AG04449 (cell line): ENCODE data around the gene HEY2.

Source experiments
- CTCF ChIA-PET: fragments of 350-600 bp; formaldehyde crosslinking; extraction: SDS; loops from one replicate; lab custom pipeline; 2021; ENCODE audit warnings: antibody characterized with exemption; lab: Yijun Ruan, JAX
- POLR2A ChIA-PET: fragments of 400-600, 350-600 bp; formaldehyde crosslinking; extraction: SDS; loops from one replicate; lab custom pipeline; 2020; ENCODE audit warnings: antibody characterized with exemption, inconsistent platforms; lab: Yijun Ruan, JAX
- DNase-seq: peaks from one replicate; pipeline ENCODE4 v3.0.0-alpha.2; 2010; ENCODE audit warnings: low read depth, low spot score
- H3K4me3 ChIP-seq: 2 replicates; pipeline ENCODE4 v1.5.1; 2011; ENCODE audit warnings: low read depth, mild to moderate bottlenecking, control low read depth, low read length
- CTCF ChIP-seq: IDR thresholded peaks from one replicate; pipeline ENCODE4 v1.5.1; 2011; ENCODE audit warnings: mild to moderate bottlenecking, moderate library complexity, low read length, control low read depth, inconsistent platforms; ENCODE audit not compliant: insufficient read depth; ENCODE audit errors: missing control alignments

The HEY2 gene

GRCh38 chr6:125808060-125808459, 58.6 kb downstream of the HEY2 start:
- no peak for TF ChIP-seq CTCF
- no peak for DNase-seq
- H3K4me3 ChIP-seq, result no peak overlapping the region
- ChIA-PET CTCF (interaction anchor here (0.8 to 2.5 kb wide), 4 partner anchors 16 to 148 kb away, joined by 3 to 11 read pairs (median 4); partner anchors contain the start of genes HINT3 and NCOA7), POLR2A (interaction anchor here (1.0 kb wide), 1 partner anchor 9 kb away, joined by 3 read pairs; no protein-coding TSS in a partner anchor)

- POLR2A ChIA-PET, result interaction anchor here (1.0 kb wide), 1 partner anchor 10 kb away, joined by 3 read pairs; no protein-coding TSS in a partner anchor
- TF ChIP-seq CTCF, result no peak
- no peak overlapping the region for H3K4me3 ChIP-seq
- no peak for DNase-seq
- CTCF ChIA-PET, result interaction anchor here (1.0 to 2.5 kb wide), 3 partner anchors 16 to 50 kb away, joined by 3 to 11 read pairs (median 5); partner anchors contain the start of gene NCOA7
Observed at GRCh38 chr6:125808591-125808990, 59.2 kb downstream of the HEY2 start.

GRCh38 chr6:125809570-125810170, 60.2 kb downstream of the HEY2 start:
- CTCF ChIA-PET, result interaction anchor here (1.1 to 1.5 kb wide), 2 partner anchors 11 to 148 kb away, joined by 3 to 5 read pairs; no protein-coding TSS in a partner anchor
- H3K4me3 ChIP-seq, result no peak overlapping the region
- POLR2A ChIA-PET, result no interaction called here
- no peak for DNase-seq
- no peak for TF ChIP-seq CTCF

GRCh38 chr6:125810445-125810844, 61.0 kb downstream of the HEY2 start:
- ChIA-PET POLR2A (no interaction called here), CTCF (interaction anchor here (1.1 to 1.5 kb wide), 2 partner anchors 12 to 147 kb away, joined by 3 to 5 read pairs; no protein-coding TSS in a partner anchor)
- DNase-seq, result no peak
- H3K4me3 ChIP-seq, result no peak overlapping the region
- TF ChIP-seq CTCF, result no peak
